Stimulated activated CD8-positive, alpha-beta memory T cell treated with anti-CD3 and anti-CD28 coated beads, Interleukin-7, amount 100 ng/mL, for 4 hours (primary cell): Measurements from ENCODE around the gene ZNF521.

Source experiments
- DNase-seq, 2 donors: peaks; one replicate each; pipeline ENCODE4 v3.0.0-alpha.2; 2020; ENCODE audit warnings: low read depth in 2 of 2

The ZNF521 gene

GRCh38 chr18:25335676-25336075 lies 16.3 kb downstream of the ZNF521 start:
- DNase-seq = no peak

- no peak for DNase-seq
Observed at GRCh38 chr18:25335062-25335461, 16.9 kb downstream of the ZNF521 start.

GRCh38 chr18:25334588-25334987 lies 17.4 kb downstream of the ZNF521 start:
- DNase-seq = no peak

GRCh38 chr18:25332002-25332401 lies 20.0 kb downstream of the ZNF521 start:
- DNase-seq = no peak

- DNase-seq = no peak
Observed at GRCh38 chr18:25329783-25330182, 22.2 kb downstream of the ZNF521 start.

GRCh38 chr18:25327584-25327983 lies 24.4 kb downstream of the ZNF521 start:
- DNase-seq = no peak

GRCh38 chr18:25326361-25326952 lies 25.5 kb downstream of the ZNF521 start:
- no peak for DNase-seq

GRCh38 chr18:25322806-25323205 lies 29.2 kb downstream of the ZNF521 start:
- no peak for DNase-seq

GRCh38 chr18:25316381-25317018 lies 35.5 kb downstream of the ZNF521 start:
- DNase-seq = no peak

- DNase-seq = no peak
Observed at GRCh38 chr18:25314838-25315190, 37.2 kb downstream of the ZNF521 start.

GRCh38 chr18:25314151-25314837 lies 37.7 kb downstream of the ZNF521 start:
- no peak for DNase-seq

- DNase-seq = no peak
Observed at GRCh38 chr18:25313268-25313667, 38.7 kb downstream of the ZNF521 start.

- DNase-seq = no peak
Observed at GRCh38 chr18:25310045-25310444, 41.9 kb downstream of the ZNF521 start.

- no peak for DNase-seq
Observed at GRCh38 chr18:25308381-25308780, 43.6 kb downstream of the ZNF521 start.

- DNase-seq = no peak
Observed at GRCh38 chr18:25307192-25307591, 44.8 kb downstream of the ZNF521 start.

GRCh38 chr18:25306671-25307070 lies 45.3 kb downstream of the ZNF521 start:
- DNase-seq = no peak

- DNase-seq = no peak
Observed at GRCh38 chr18:25305584-25305983, 46.4 kb downstream of the ZNF521 start.

- DNase-seq = no peak
Observed at GRCh38 chr18:25300492-25300891, 51.5 kb downstream of the ZNF521 start.

- no peak for DNase-seq
Observed at GRCh38 chr18:25299426-25300300, 52.3 kb downstream of the ZNF521 start.

- no peak for DNase-seq
Observed at GRCh38 chr18:25298853-25299274, 53.1 kb downstream of the ZNF521 start.

GRCh38 chr18:25295624-25296138 lies 56.3 kb downstream of the ZNF521 start:
- DNase-seq = no peak

GRCh38 chr18:25291150-25291549 lies 60.8 kb downstream of the ZNF521 start:
- no peak for DNase-seq
